ENCODE data around the gene ST6GALNAC3.
"Not testable (repeated sequence)": the region's sequence is repeated elsewhere in the genome, so short reads cannot be mapped to it uniquely, and the experiment has no call there.

Gene ST6GALNAC3

GRCh38 chr1:76121850-76122249 lies 47.3 kb downstream of the ST6GALNAC3 start:
- H3K9me3 ChIP-seq (ENCODE audit: control insufficient read depth in 1 of 2, low read length in 2 of 2): no peaks in the 10 kb centered on the region
- H3K27ac ChIP-seq (ENCODE audit: low read depth, low read length): no peak overlapping the region
- H3K27me3 ChIP-seq (ENCODE audit: control insufficient read depth in 1 of 2, insufficient read depth in 2 of 2, low read length in 2 of 2): no peaks in the 10 kb centered on the region
- no peaks in the 10 kb centered on the region for H3K4me1 ChIP-seq (ENCODE audit: control insufficient read depth in 1 of 2, insufficient read depth in 2 of 2, low read length in 2 of 2)
- no peaks in the 10 kb centered on the region for H3K36me3 ChIP-seq (ENCODE audit: control insufficient read depth in 1 of 2, insufficient read depth in 2 of 2, low read length in 2 of 2)
- no peak overlapping the region for H3K9ac ChIP-seq (ENCODE audit: low read depth in 1 of 2, low read length in 2 of 2)
- H3K4me3 ChIP-seq (ENCODE audit: low read depth in 1 of 2, low read length in 2 of 2): no peak overlapping the region

GRCh38 chr1:76122271-76122670 lies 47.7 kb downstream of the ST6GALNAC3 start:
- Histone ChIP-seq H3K27me3 (ENCODE audit: control insufficient read depth in 1 of 2, insufficient read depth in 2 of 2, low read length in 2 of 2) (no peaks in the 10 kb centered on the region), H3K4me1 (ENCODE audit: control insufficient read depth in 1 of 2, insufficient read depth in 2 of 2, low read length in 2 of 2) (no peaks in the 10 kb centered on the region), H3K9me3 (ENCODE audit: control insufficient read depth in 1 of 2, low read length in 2 of 2) (no peaks in the 10 kb centered on the region), H3K27ac (ENCODE audit: low read depth, low read length) (no peak overlapping the region), H3K4me3 (ENCODE audit: low read depth in 1 of 2, low read length in 2 of 2) (no peak overlapping the region), H3K36me3 (ENCODE audit: control insufficient read depth in 1 of 2, insufficient read depth in 2 of 2, low read length in 2 of 2) (no peaks in the 10 kb centered on the region), H3K9ac (ENCODE audit: low read depth in 1 of 2, low read length in 2 of 2) (no peak overlapping the region)

DNA sequence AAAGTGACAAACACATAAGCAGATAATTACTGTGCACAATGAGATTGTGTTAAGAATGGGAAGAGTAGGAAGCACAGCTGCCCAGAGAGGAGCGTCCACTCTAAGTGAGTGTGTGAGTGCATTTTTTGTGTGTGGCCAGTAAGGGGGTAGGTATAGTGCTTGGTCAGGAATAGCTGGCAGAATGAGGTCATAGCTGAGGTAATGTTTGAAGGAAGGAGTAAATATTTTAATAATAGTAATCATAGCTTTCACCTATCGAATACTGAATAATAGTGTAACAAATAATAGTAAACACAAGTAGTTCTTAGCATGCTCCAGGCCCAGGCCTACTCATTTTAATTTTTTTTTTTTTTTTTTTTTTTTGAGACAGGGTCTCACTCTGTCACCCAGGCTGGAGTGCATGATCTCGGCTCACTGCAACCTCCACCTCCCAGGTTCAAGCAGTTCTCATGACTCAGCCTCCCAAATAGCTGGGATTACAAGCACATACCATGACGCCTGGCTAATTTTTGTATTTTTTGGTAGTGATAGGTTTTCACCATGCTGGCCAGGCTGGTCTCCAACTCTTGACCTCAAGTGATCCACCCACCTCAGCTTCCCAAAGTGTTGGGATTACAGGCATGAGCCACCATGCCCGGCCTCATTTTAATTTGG lies 49.0 kb downstream of the ST6GALNAC3 start:
- H3K27me3 ChIP-seq (ENCODE audit: control insufficient read depth in 1 of 2, insufficient read depth in 2 of 2, low read length in 2 of 2); H3K4me1 ChIP-seq (ENCODE audit: control insufficient read depth in 1 of 2, insufficient read depth in 2 of 2, low read length in 2 of 2); H3K4me3 ChIP-seq (ENCODE audit: low read depth in 1 of 2, low read length in 2 of 2); H3K27ac ChIP-seq (ENCODE audit: low read depth, low read length); H3K9ac ChIP-seq (ENCODE audit: low read depth in 1 of 2, low read length in 2 of 2); H3K36me3 ChIP-seq (ENCODE audit: control insufficient read depth in 1 of 2, insufficient read depth in 2 of 2, low read length in 2 of 2); H3K9me3 ChIP-seq (ENCODE audit: control insufficient read depth in 1 of 2, low read length in 2 of 2): not testable (repeated sequence)

- H3K9ac ChIP-seq (ENCODE audit: low read depth in 1 of 2, low read length in 2 of 2): no peak overlapping the region
- no peak overlapping the region for H3K27ac ChIP-seq (ENCODE audit: low read depth, low read length)
- no peaks in the 10 kb centered on the region for H3K9me3 ChIP-seq (ENCODE audit: control insufficient read depth in 1 of 2, low read length in 2 of 2)
- H3K4me1 ChIP-seq (ENCODE audit: control insufficient read depth in 1 of 2, insufficient read depth in 2 of 2, low read length in 2 of 2): no peaks in the 10 kb centered on the region
- H3K27me3 ChIP-seq (ENCODE audit: control insufficient read depth in 1 of 2, insufficient read depth in 2 of 2, low read length in 2 of 2): no peaks in the 10 kb centered on the region
- no peak overlapping the region for H3K4me3 ChIP-seq (ENCODE audit: low read depth in 1 of 2, low read length in 2 of 2)
- H3K36me3 ChIP-seq (ENCODE audit: control insufficient read depth in 1 of 2, insufficient read depth in 2 of 2, low read length in 2 of 2): no peaks in the 10 kb centered on the region
These were observed 49.6 kb downstream of the ST6GALNAC3 start for GRCh38 chr1:76124196-76124595.

GRCh38 chr1:76125473-76126219 lies 51.1 kb downstream of the ST6GALNAC3 start:
- Histone ChIP-seq H3K9ac (ENCODE audit: low read depth in 1 of 2, low read length in 2 of 2) (no peak overlapping the region), H3K36me3 (ENCODE audit: control insufficient read depth in 1 of 2, insufficient read depth in 2 of 2, low read length in 2 of 2) (no peaks in the 10 kb centered on the region), H3K4me1 (ENCODE audit: control insufficient read depth in 1 of 2, insufficient read depth in 2 of 2, low read length in 2 of 2) (no peaks in the 10 kb centered on the region), H3K9me3 (ENCODE audit: control insufficient read depth in 1 of 2, low read length in 2 of 2) (no peaks in the 10 kb centered on the region), H3K27me3 (ENCODE audit: control insufficient read depth in 1 of 2, insufficient read depth in 2 of 2, low read length in 2 of 2) (no peaks in the 10 kb centered on the region), H3K4me3 (ENCODE audit: low read depth in 1 of 2, low read length in 2 of 2) (no peak overlapping the region), H3K27ac (ENCODE audit: low read depth, low read length) (no peak overlapping the region)

- Histone ChIP-seq H3K4me3 (ENCODE audit: low read depth in 1 of 2, low read length in 2 of 2) (no peak overlapping the region), H3K27ac (ENCODE audit: low read depth, low read length) (no peak overlapping the region), H3K4me1 (ENCODE audit: control insufficient read depth in 1 of 2, insufficient read depth in 2 of 2, low read length in 2 of 2) (no peaks in the 10 kb centered on the region), H3K36me3 (ENCODE audit: control insufficient read depth in 1 of 2, insufficient read depth in 2 of 2, low read length in 2 of 2) (no peaks in the 10 kb centered on the region), H3K9ac (ENCODE audit: low read depth in 1 of 2, low read length in 2 of 2) (no peak overlapping the region), H3K27me3 (ENCODE audit: control insufficient read depth in 1 of 2, insufficient read depth in 2 of 2, low read length in 2 of 2) (no peaks in the 10 kb centered on the region), H3K9me3 (ENCODE audit: control insufficient read depth in 1 of 2, low read length in 2 of 2) (no peaks in the 10 kb centered on the region)
These were observed 53.5 kb downstream of the ST6GALNAC3 start for GRCh38 chr1:76128096-76128495.

DNA sequence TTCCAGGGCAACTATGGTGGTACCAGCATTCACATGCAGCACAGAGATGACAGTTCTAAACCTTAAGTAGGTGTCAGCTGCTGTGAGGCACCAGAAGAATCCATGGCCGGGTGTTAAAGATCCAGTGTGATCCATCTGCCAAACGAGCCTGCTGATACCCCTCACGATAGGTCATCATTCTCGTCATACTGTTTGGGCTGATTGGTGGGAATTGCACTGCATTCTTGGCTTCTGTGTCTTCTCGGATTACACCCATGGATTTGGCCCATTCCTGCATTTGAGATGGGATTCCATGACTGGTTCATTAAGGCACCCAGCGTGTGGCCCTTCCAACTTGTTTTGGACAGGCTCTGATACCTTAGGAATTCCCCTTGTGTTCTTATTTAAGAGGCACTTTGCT lies 55.2 kb downstream of the ST6GALNAC3 start:
- no peaks in the 10 kb centered on the region for H3K4me1 ChIP-seq (ENCODE audit: control insufficient read depth in 1 of 2, insufficient read depth in 2 of 2, low read length in 2 of 2)
- H3K27me3 ChIP-seq (ENCODE audit: control insufficient read depth in 1 of 2, insufficient read depth in 2 of 2, low read length in 2 of 2): no peaks in the 10 kb centered on the region
- H3K4me3 ChIP-seq (ENCODE audit: low read depth in 1 of 2, low read length in 2 of 2): no peak overlapping the region
- H3K36me3 ChIP-seq (ENCODE audit: control insufficient read depth in 1 of 2, insufficient read depth in 2 of 2, low read length in 2 of 2): no peaks in the 10 kb centered on the region
- H3K9ac ChIP-seq (ENCODE audit: low read depth in 1 of 2, low read length in 2 of 2): no peak overlapping the region
- H3K9me3 ChIP-seq (ENCODE audit: control insufficient read depth in 1 of 2, low read length in 2 of 2): no peaks in the 10 kb centered on the region
- no peak overlapping the region for H3K27ac ChIP-seq (ENCODE audit: low read depth, low read length)

DNA sequence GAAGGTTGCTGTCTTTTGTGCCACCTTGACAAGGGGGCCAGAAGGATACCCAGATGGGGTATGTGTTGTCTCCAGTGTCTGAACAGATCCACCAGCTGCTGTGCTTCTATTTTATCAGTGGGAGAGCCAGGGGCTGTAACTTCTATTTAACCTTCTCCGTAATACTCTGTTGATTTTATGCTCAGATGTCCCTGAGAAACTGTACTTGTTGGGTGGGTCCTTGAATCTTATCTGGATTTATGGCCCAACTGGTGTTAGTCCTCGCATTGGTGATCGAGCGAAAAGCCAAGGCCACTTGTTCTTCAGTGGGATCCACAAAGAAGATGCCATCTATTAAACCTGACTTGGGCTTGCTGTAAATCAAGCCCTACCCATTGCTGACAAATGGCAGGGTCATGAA lies 56.4 kb downstream of the ST6GALNAC3 start:
- Histone ChIP-seq H3K4me1 (ENCODE audit: control insufficient read depth in 1 of 2, insufficient read depth in 2 of 2, low read length in 2 of 2) (no peaks in the 10 kb centered on the region), H3K9me3 (ENCODE audit: control insufficient read depth in 1 of 2, low read length in 2 of 2) (no peaks in the 10 kb centered on the region), H3K27ac (ENCODE audit: low read depth, low read length) (no peak overlapping the region), H3K9ac (ENCODE audit: low read depth in 1 of 2, low read length in 2 of 2) (no peak overlapping the region), H3K4me3 (ENCODE audit: low read depth in 1 of 2, low read length in 2 of 2) (no peak overlapping the region), H3K36me3 (ENCODE audit: control insufficient read depth in 1 of 2, insufficient read depth in 2 of 2, low read length in 2 of 2) (no peaks in the 10 kb centered on the region), H3K27me3 (ENCODE audit: control insufficient read depth in 1 of 2, insufficient read depth in 2 of 2, low read length in 2 of 2) (no peaks in the 10 kb centered on the region)

GRCh38 chr1:76133977-76134376 lies 59.4 kb downstream of the ST6GALNAC3 start:
- Histone ChIP-seq H3K9me3 (ENCODE audit: control insufficient read depth in 1 of 2, low read length in 2 of 2) (no peaks in the 10 kb centered on the region), H3K27me3 (ENCODE audit: control insufficient read depth in 1 of 2, insufficient read depth in 2 of 2, low read length in 2 of 2) (no peaks in the 10 kb centered on the region), H3K27ac (ENCODE audit: low read depth, low read length) (no peak overlapping the region), H3K4me1 (ENCODE audit: control insufficient read depth in 1 of 2, insufficient read depth in 2 of 2, low read length in 2 of 2) (no peaks in the 10 kb centered on the region), H3K4me3 (ENCODE audit: low read depth in 1 of 2, low read length in 2 of 2) (no peak overlapping the region), H3K36me3 (ENCODE audit: control insufficient read depth in 1 of 2, insufficient read depth in 2 of 2, low read length in 2 of 2) (no peaks in the 10 kb centered on the region), H3K9ac (ENCODE audit: low read depth in 1 of 2, low read length in 2 of 2) (no peak overlapping the region)

DNA sequence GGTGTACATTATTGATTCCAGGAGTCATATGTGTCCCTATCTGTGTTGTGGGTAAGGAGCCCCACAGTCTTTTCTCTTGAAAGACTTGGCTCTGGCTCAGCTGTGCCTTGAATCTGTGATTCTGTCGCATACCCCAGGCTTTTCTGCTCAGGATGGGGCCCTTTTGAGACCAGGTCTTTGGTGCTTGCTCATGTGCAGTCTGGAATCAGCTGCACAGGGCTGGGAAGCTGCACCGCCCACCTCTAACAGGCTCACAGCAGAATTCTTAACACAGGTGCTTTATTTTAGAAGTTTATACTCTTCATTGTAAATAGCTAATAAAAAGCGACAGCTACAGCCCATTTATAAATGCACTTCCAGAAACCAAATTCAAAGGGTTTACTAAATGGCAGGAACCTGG lies 61.3 kb downstream of the ST6GALNAC3 start:
- H3K27ac ChIP-seq (ENCODE audit: low read depth, low read length): no peak overlapping the region
- H3K4me3 ChIP-seq (ENCODE audit: low read depth in 1 of 2, low read length in 2 of 2): no peak overlapping the region
- H3K9me3 ChIP-seq (ENCODE audit: control insufficient read depth in 1 of 2, low read length in 2 of 2): no peaks in the 10 kb centered on the region

More for the DNA sequence above, 61.3 kb downstream of the ST6GALNAC3 start:
- H3K27me3 ChIP-seq (ENCODE audit: control insufficient read depth in 1 of 2, insufficient read depth in 2 of 2, low read length in 2 of 2): no peaks in the 10 kb centered on the region
- no peaks in the 10 kb centered on the region for H3K36me3 ChIP-seq (ENCODE audit: control insufficient read depth in 1 of 2, insufficient read depth in 2 of 2, low read length in 2 of 2)
- peaks cover under 1% of the 10 kb centered on the region in 2 donors for H3K4me1 ChIP-seq (ENCODE audit: control insufficient read depth in 1 of 2, insufficient read depth in 2 of 2, low read length in 2 of 2)
- no peak overlapping the region for H3K9ac ChIP-seq (ENCODE audit: low read depth in 1 of 2, low read length in 2 of 2)

Data from duodenal mucosa (tissue), 2 donors.